ENCODE measurements around the gene KLHL30.

The KLHL30 gene

DNA sequence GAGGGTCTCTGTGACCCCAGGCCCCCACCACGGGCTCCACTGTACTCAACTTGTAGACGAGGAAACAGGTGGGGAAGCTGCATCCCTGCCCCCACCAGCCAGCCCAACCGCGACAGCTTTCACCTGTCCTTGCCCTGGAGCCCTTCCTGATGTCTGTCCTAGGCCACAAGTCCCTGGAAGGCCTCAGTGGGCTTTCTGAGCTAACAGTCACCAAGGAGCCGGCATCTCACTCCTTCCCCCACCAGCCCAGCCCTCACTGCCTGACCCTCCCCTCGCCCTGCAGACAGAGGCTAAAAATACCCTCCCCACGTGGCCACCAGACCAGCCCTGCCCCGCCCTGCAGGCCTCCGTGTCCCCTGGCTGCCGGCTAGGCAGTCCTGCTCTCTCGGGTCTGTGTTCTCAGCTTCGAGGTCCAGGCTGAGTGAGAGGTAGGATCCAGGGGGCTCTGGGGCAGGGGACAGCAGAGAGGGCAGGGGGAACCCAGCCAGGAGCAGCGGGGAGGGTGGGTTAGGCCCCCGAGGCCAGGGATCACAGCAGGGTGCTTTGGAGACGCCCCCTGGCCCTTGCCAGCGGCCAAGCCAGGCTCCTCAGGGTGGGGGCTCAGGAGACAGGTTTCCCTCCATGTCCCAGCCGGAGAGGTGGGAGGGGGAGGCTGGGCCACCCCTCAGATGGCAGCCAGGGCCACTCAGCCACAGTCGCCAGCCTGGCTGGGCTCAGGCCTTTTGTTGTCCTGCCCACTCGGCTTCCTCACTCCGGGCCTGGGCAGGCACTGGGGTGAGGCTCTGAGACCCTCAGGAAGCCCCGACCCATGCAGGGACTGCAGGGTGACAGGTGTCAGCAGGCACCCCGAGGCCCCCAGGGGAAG, at the start of gene KLHL30:
TSS of gene KLHL30 (plus strand) at position 338 of the 865 bp plus-strand sequence. CDS start 2,087 bp downstream, outside the sequence.
- no peak for TF ChIP-seq GATA2 (IDR thresholded peaks at IDR 0.05; ENCODE audit: low read depth, low read length)
- no peak for TF ChIP-seq GATA3 (IDR thresholded peaks at IDR 0.05; ENCODE audit: low read depth, low read length)

GRCh38 chr2:238090887-238091286, 47.6 kb upstream of the KLHL30 start:
- no peak for TF ChIP-seq GATA3 (IDR thresholded peaks at IDR 0.05; ENCODE audit: low read depth, low read length)
- TF ChIP-seq GATA2 (IDR thresholded peaks at IDR 0.05; ENCODE audit: low read depth, low read length): no peak

- TF ChIP-seq GATA3 (IDR thresholded peaks at IDR 0.05; ENCODE audit: low read depth, low read length) (no peak), GATA2 (IDR thresholded peaks at IDR 0.05; ENCODE audit: low read depth, low read length) (no peak)
Observed at GRCh38 chr2:238091436-238092060, 46.9 kb upstream of the KLHL30 start.

DNA sequence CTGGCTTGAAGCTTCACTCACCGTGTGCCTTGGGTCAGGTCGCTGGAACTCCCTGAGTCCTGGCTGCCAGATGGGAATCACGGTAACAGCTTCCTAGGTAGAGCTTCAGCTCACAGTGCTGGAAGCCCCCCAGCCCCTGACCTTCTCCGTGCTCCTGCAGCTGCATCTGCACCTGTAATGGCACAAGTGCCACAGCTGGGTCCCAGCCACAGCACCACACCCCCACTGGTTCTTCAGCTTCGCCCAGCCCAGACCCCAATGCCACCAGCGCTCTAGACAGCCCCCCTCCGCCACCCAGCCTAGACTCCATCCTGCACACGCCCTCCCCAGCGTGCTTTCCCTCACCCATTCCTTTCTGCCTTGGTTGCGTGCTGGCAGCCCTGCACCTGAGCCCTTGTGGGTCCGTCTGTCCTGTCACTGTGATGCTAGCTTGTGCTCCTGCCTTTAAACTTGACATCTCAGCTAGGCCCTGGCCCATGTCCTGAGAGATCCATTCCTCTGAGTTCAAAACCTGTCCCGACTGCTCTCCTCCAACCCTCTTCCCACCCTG, 45.9 kb upstream of the KLHL30 start:
- TF ChIP-seq GATA2 (IDR thresholded peaks at IDR 0.05; ENCODE audit: low read depth, low read length): no peak
- no peak for TF ChIP-seq GATA3 (IDR thresholded peaks at IDR 0.05; ENCODE audit: low read depth, low read length)

DNA sequence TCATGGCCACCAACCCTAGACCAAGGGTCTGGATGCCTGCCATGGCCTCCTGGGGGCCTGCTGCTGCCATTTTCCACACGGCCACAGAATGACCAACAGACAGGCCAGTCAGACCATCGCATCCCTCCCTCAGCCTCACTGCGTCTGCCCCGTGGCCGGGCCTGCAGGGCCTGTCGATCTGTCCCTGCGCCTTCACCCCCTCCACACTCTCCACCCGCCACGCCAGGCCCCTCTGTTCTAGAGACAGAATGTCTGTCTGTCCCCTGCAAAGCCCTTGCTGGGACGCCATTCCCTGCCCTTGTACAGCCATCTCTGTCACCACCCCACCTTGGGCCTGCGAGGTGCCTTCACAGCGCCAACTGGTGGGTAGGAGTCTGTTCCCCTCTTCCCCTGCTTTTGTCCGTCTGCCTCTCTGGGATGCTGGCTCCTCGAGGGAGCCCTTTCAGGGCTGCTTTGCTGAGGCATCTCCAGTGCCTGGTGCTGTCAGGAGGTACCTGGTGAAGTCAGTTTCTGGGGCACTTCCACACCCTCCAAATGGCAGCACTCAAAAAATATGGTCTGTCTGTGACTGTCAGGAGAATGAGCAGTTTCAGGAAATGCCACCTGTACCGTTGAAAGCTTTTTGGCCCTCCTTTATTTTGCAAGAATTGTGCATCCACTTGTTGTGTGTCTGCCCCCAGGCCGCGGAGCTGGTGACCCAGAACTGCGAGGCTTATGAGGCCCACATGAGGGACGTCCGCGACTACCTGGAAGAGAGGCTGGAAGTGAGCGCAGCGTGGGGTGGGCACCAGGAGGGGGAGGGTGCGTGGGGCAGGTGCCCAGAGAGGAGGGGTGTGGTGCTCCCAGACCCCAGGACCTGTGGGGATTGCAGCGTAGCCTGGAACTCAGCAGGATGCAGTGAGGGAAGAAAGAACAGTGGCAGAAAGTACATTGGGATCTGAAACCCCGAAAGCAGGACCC, 45.0 kb upstream of the KLHL30 start:
- TF ChIP-seq GATA3 (IDR thresholded peaks at IDR 0.05; ENCODE audit: low read depth, low read length) (no peak), GATA2 (IDR thresholded peaks at IDR 0.05; ENCODE audit: low read depth, low read length) (no peak)

DNA sequence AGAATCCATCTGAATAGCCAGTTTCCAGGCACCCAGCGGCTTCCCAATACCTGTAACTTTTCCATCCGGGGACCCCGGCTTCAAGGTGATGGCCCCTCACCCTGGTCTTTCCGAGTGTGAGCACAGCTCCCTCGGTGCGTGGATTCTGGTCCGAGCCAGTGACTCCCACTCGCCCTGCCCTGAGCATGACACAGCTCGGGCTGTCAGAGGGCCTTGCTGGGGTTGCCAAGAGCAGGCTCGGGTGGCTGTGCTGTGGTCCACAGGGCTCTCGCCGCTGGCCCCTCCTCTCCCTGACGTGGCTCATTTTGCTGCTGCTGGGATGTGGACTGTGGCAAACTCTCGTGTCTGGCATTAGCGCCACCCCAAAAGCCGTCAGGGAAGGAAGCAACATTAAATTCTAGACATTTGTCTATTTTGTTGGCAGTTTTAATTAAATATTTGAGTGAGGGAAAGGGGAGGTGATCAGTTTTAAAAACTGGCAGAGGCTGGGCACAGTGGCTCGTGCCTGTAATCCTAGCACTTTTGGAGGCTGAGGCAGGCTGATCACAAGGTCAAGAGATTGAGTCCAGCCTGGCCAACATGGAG, 43.9 kb upstream of the KLHL30 start:
- TF ChIP-seq GATA2 (IDR thresholded peaks at IDR 0.05; ENCODE audit: low read depth, low read length): no peak
- TF ChIP-seq GATA3 (IDR thresholded peaks at IDR 0.05; ENCODE audit: low read depth, low read length): no peak

GRCh38 chr2:238095143-238095542, 43.3 kb upstream of the KLHL30 start:
- TF ChIP-seq GATA2 (IDR thresholded peaks at IDR 0.05; ENCODE audit: low read depth, low read length) (no peak), GATA3 (IDR thresholded peaks at IDR 0.05; ENCODE audit: low read depth, low read length) (no peak)

GRCh38 chr2:238096311-238097011, 42.0 kb upstream of the KLHL30 start:
- TF ChIP-seq GATA3 (IDR thresholded peaks at IDR 0.05; ENCODE audit: low read depth, low read length) (no peak), GATA2 (IDR thresholded peaks at IDR 0.05; ENCODE audit: low read depth, low read length) (no peak)

- no peak for TF ChIP-seq GATA3 (IDR thresholded peaks at IDR 0.05; ENCODE audit: low read depth, low read length)
- no peak for TF ChIP-seq GATA2 (IDR thresholded peaks at IDR 0.05; ENCODE audit: low read depth, low read length)
Observed at GRCh38 chr2:238097201-238097987, 41.1 kb upstream of the KLHL30 start.

GRCh38 chr2:238097988-238098871, 40.2 kb upstream of the KLHL30 start:
- TF ChIP-seq GATA2 (IDR thresholded peaks at IDR 0.05; ENCODE audit: low read depth, low read length) (no peak), GATA3 (IDR thresholded peaks at IDR 0.05; ENCODE audit: low read depth, low read length) (no peak)

All from SH-SY5Y (cell line).